ENCODE results near the gene RNASEH2B. TPM values are rescaled to one million over a fixed set of nuclear protein-coding genes. Genes with fewer than 3 reads are reported as not detected.

The RNASEH2B gene
- total RNA-seq, 1 donor from 2014 or later = 57.5 TPM

- H3F3A ChIP-seq (ENCODE audit: low read depth) = no peaks in the 10 kb centered on the region
- Mint-ChIP-seq H3K27ac (peak overlapping the region; percentile 91), H3K36me3 (no peaks in the 10 kb centered on the region), H3K27me3 (ENCODE audit: insufficient read depth, low read depth) (no peaks in the 10 kb centered on the region), H3K9me3 (peaks cover 3% of the 10 kb centered on the region), H3K4me1 (peaks cover 6% of the 10 kb centered on the region), H3K4me3 (no peak overlapping the region)
- no peaks in the 10 kb centered on the region for H4K20me1 ChIP-seq (ENCODE audit: low read depth)
- H3K79me2 ChIP-seq (ENCODE audit: low read depth) = no peaks in the 10 kb centered on the region
- no peak overlapping the region for H3K9ac ChIP-seq
- no peak overlapping the region for H3K4me2 ChIP-seq
- H3K27ac ChIP-seq = no peak overlapping the region
- H3K27me3 ChIP-seq = no peaks in the 10 kb centered on the region
- no peak for TF ChIP-seq CTCF (IDR thresholded peaks at IDR 0.05)
- no peak for TF ChIP-seq EZH2 (IDR thresholded peaks at IDR 0.05)
- TF ChIP-seq EZH2phosphoT487 (IDR thresholded peaks at IDR 0.05) = no peak
- no peaks in the 10 kb centered on the region for H3K9me3 ChIP-seq (ENCODE audit: low read depth)
- H3K4me1 ChIP-seq = no peaks in the 10 kb centered on the region
- no peaks in the 10 kb centered on the region for H3K36me3 ChIP-seq
- no peak for DNase-seq (ENCODE audit: low spot score)
- no peak overlapping the region for H2AFZ ChIP-seq (replicated peaks)
- no peak overlapping the region for H3K4me3 ChIP-seq
These were observed 35.6 kb upstream of the RNASEH2B start for GRCh38 chr13:50873991-50874390.

GRCh38 chr13:50882816-50883435 is 26.7 kb upstream of the RNASEH2B start:
- no peaks in the 10 kb centered on the region for H3K36me3 Mint-ChIP-seq
- H3K27ac Mint-ChIP-seq = no peak overlapping the region
- Histone ChIP-seq H3K27me3 (no peaks in the 10 kb centered on the region), H3K36me3 (no peaks in the 10 kb centered on the region), H3K4me2 (no peak overlapping the region), H3K4me1 (no peaks in the 10 kb centered on the region), H4K20me1 (ENCODE audit: low read depth) (no peaks in the 10 kb centered on the region), H3K79me2 (ENCODE audit: low read depth) (no peaks in the 10 kb centered on the region), H3K9me3 (ENCODE audit: low read depth) (peaks cover 9% of the 10 kb centered on the region), H3K9ac (no peak overlapping the region), H3K27ac (no peak overlapping the region), H3K4me3 (no peak overlapping the region), H2AFZ (replicated peaks) (no peak overlapping the region), H3F3A (ENCODE audit: low read depth) (no peaks in the 10 kb centered on the region)
- H3K9me3 Mint-ChIP-seq = no peaks in the 10 kb centered on the region
- H3K4me1 Mint-ChIP-seq = no peaks in the 10 kb centered on the region
- TF ChIP-seq EZH2 (IDR thresholded peaks at IDR 0.05) (no peak), EZH2phosphoT487 (IDR thresholded peaks at IDR 0.05) (no peak), CTCF (IDR thresholded peaks at IDR 0.05) (no peak)
- H3K4me3 Mint-ChIP-seq = no peak overlapping the region
- no peak for DNase-seq (ENCODE audit: low spot score)
- H3K27me3 Mint-ChIP-seq (ENCODE audit: insufficient read depth, low read depth) = peaks cover 2% of the 10 kb centered on the region

- TF ChIP-seq CTCF (IDR thresholded peaks at IDR 0.05) = no peak
- no peaks in the 10 kb centered on the region for H4K20me1 ChIP-seq (ENCODE audit: low read depth)
- H3K4me2 ChIP-seq = no peak overlapping the region
- no peaks in the 10 kb centered on the region for H3K4me1 Mint-ChIP-seq
- H3F3A ChIP-seq (ENCODE audit: low read depth) = no peaks in the 10 kb centered on the region
- H3K27ac Mint-ChIP-seq = no peak overlapping the region
- no peak for DNase-seq (ENCODE audit: low spot score)
- H3K4me1 ChIP-seq = no peaks in the 10 kb centered on the region
- no peak overlapping the region for H2AFZ ChIP-seq (replicated peaks)
- no peaks in the 10 kb centered on the region for H3K36me3 Mint-ChIP-seq
- no peak overlapping the region for H3K4me3 Mint-ChIP-seq
- no peak overlapping the region for H3K4me3 ChIP-seq
- H3K36me3 ChIP-seq = no peaks in the 10 kb centered on the region
- no peak overlapping the region for H3K9ac ChIP-seq
- peaks cover 9% of the 10 kb centered on the region for H3K9me3 ChIP-seq (ENCODE audit: low read depth)
- H3K27ac ChIP-seq = no peak overlapping the region
- H3K27me3 Mint-ChIP-seq (ENCODE audit: insufficient read depth, low read depth) = peaks cover 2% of the 10 kb centered on the region
- no peaks in the 10 kb centered on the region for H3K9me3 Mint-ChIP-seq
- H3K27me3 ChIP-seq = no peaks in the 10 kb centered on the region
- no peaks in the 10 kb centered on the region for H3K79me2 ChIP-seq (ENCODE audit: low read depth)
These were observed 25.9 kb upstream of the RNASEH2B start for GRCh38 chr13:50883728-50884127.
